Activated CD4-positive, alpha-beta T cell treated with anti-CD3 and anti-CD28 coated beads, Interleukin-2, amount 10 ng/mL, durations not matched to agents 24 days and 14 days (primary cell): Measurements from ENCODE around the gene SYNE3. TPM values are rescaled to one million over a fixed set of nuclear protein-coding genes. Genes with fewer than 3 reads are reported as not detected.

ENCODE experiments used
- DNase-seq: peaks from one replicate; pipeline ENCODE4 v3.0.0; 2022
- H3K27ac Mint-ChIP-seq: one replicate; pipeline ENCODE4 v1.8.0; 2022; ENCODE audit warnings: mild to moderate bottlenecking, mixed read lengths
- H3K27me3 Mint-ChIP-seq: one replicate; pipeline ENCODE4 v1.8.0; 2022; ENCODE audit warnings: mixed read lengths
- H3K36me3 Mint-ChIP-seq: one replicate; pipeline ENCODE4 v1.8.0; 2022; ENCODE audit warnings: low read depth, mild to moderate bottlenecking, mixed read lengths
- H3K4me1 Mint-ChIP-seq: one replicate; pipeline ENCODE4 v1.8.0; 2021; ENCODE audit warnings: mixed read lengths
- H3K4me3 Mint-ChIP-seq: one replicate; pipeline ENCODE4 v1.8.0; 2022; ENCODE audit warnings: mild to moderate bottlenecking, moderate library complexity, mixed read lengths
- H3K9me3 Mint-ChIP-seq: one replicate; pipeline ENCODE4 v1.8.0; 2021; ENCODE audit warnings: mixed read lengths
- intact Hi-C: fragments of 100-400 bp; cut with micrococcal nuclease; formaldehyde crosslinking; loops from one replicate; pipeline ENCODE4 v1.15.1; 2023
- total RNA-seq: library from RNA; stranded (reverse); gene quantifications from 2 replicates; pipeline ENCODE4 v1.2.3, GENCODE V29; 2022

Gene SYNE3
- total RNA-seq, 1 donor from 2014 or later = 46.3 TPM

GRCh38 chr14:95481391-95482022 is 34.9 kb downstream of the SYNE3 start:
- DNase-seq = no peak
- H3K4me1 Mint-ChIP-seq = peaks cover 43% of the 10 kb centered on the region
- no peak overlapping the region for H3K4me3 Mint-ChIP-seq
- peak overlapping the region; percentile 95 for H3K27ac Mint-ChIP-seq
- H3K36me3 Mint-ChIP-seq = peaks cover 30% of the 10 kb centered on the region
- no peaks in the 10 kb centered on the region for H3K9me3 Mint-ChIP-seq
- intact Hi-C loops = no loop called here
- no peaks in the 10 kb centered on the region for H3K27me3 Mint-ChIP-seq

GRCh38 chr14:95480887-95481226 is 35.6 kb downstream of the SYNE3 start:
- Mint-ChIP-seq H3K36me3 (peaks cover 34% of the 10 kb centered on the region), H3K4me3 (peak overlapping the region; percentile 38), H3K4me1 (peaks cover 40% of the 10 kb centered on the region), H3K27ac (peak overlapping the region; percentile 95), H3K9me3 (no peaks in the 10 kb centered on the region), H3K27me3 (no peaks in the 10 kb centered on the region)
- DNase-seq = no peak
- intact Hi-C loops = loop anchor here (1.0 kb wide), 2 partner anchors 14 to 42 kb away; no protein-coding TSS in a partner anchor

GRCh38 chr14:95480109-95480886 is 36.2 kb downstream of the SYNE3 start:
- peaks cover 35% of the 10 kb centered on the region for H3K4me1 Mint-ChIP-seq
- peak; percentile 79 for DNase-seq
- H3K4me3 Mint-ChIP-seq = peak overlapping the region; percentile 38
- H3K9me3 Mint-ChIP-seq = no peaks in the 10 kb centered on the region
- H3K36me3 Mint-ChIP-seq = peaks cover 30% of the 10 kb centered on the region
- no peaks in the 10 kb centered on the region for H3K27me3 Mint-ChIP-seq
- peak overlapping the region; percentile 95 for H3K27ac Mint-ChIP-seq
- intact Hi-C loops = loop anchor here (1.0 kb wide), 2 partner anchors 15 to 43 kb away; no protein-coding TSS in a partner anchor

GRCh38 chr14:95479494-95479893 is 37.0 kb downstream of the SYNE3 start:
- Mint-ChIP-seq H3K4me3 (peak overlapping the region; percentile 6), H3K36me3 (peaks cover 33% of the 10 kb centered on the region), H3K27ac (peak overlapping the region; percentile 95), H3K9me3 (no peaks in the 10 kb centered on the region), H3K27me3 (no peaks in the 10 kb centered on the region), H3K4me1 (peaks cover 33% of the 10 kb centered on the region)
- intact Hi-C loops = no loop called here
- DNase-seq = no peak

- H3K36me3 Mint-ChIP-seq = peaks cover 37% of the 10 kb centered on the region
- DNase-seq = no peak
- H3K9me3 Mint-ChIP-seq = no peaks in the 10 kb centered on the region
- no peak overlapping the region for H3K4me3 Mint-ChIP-seq
- H3K27ac Mint-ChIP-seq = peak overlapping the region; percentile 58
- no peaks in the 10 kb centered on the region for H3K27me3 Mint-ChIP-seq
- H3K4me1 Mint-ChIP-seq = peaks cover 30% of the 10 kb centered on the region
- intact Hi-C loops = no loop called here
Observed at GRCh38 chr14:95478818-95479217, 37.6 kb downstream of the SYNE3 start.

- Mint-ChIP-seq H3K27ac (peak overlapping the region; percentile 58), H3K36me3 (peaks cover 42% of the 10 kb centered on the region), H3K9me3 (no peaks in the 10 kb centered on the region), H3K4me1 (peaks cover 29% of the 10 kb centered on the region), H3K27me3 (no peaks in the 10 kb centered on the region), H3K4me3 (no peak overlapping the region)
- intact Hi-C loops = no loop called here
- no peak for DNase-seq
Observed at GRCh38 chr14:95478309-95478708, 38.1 kb downstream of the SYNE3 start.

- peaks cover 47% of the 10 kb centered on the region for H3K36me3 Mint-ChIP-seq
- H3K27me3 Mint-ChIP-seq = no peaks in the 10 kb centered on the region
- intact Hi-C loops = no loop called here
- peaks cover 27% of the 10 kb centered on the region for H3K4me1 Mint-ChIP-seq
- H3K27ac Mint-ChIP-seq = peak overlapping the region; percentile 51
- H3K9me3 Mint-ChIP-seq = no peaks in the 10 kb centered on the region
- no peak overlapping the region for H3K4me3 Mint-ChIP-seq
- DNase-seq = no peak
Observed at GRCh38 chr14:95477411-95478269, 38.8 kb downstream of the SYNE3 start.

- H3K4me1 Mint-ChIP-seq = peaks cover 25% of the 10 kb centered on the region
- no peaks in the 10 kb centered on the region for H3K9me3 Mint-ChIP-seq
- intact Hi-C loops = no loop called here
- H3K27ac Mint-ChIP-seq = no peak overlapping the region
- no peak overlapping the region for H3K4me3 Mint-ChIP-seq
- H3K36me3 Mint-ChIP-seq = peaks cover 52% of the 10 kb centered on the region
- no peak for DNase-seq
- no peaks in the 10 kb centered on the region for H3K27me3 Mint-ChIP-seq
Observed at GRCh38 chr14:95476747-95477146, 39.7 kb downstream of the SYNE3 start.

- Mint-ChIP-seq H3K9me3 (no peaks in the 10 kb centered on the region), H3K4me3 (no peak overlapping the region), H3K36me3 (peaks cover 58% of the 10 kb centered on the region), H3K4me1 (peaks cover 20% of the 10 kb centered on the region), H3K27me3 (no peaks in the 10 kb centered on the region), H3K27ac (no peak overlapping the region)
- intact Hi-C loops = no loop called here
- no peak for DNase-seq
Observed at GRCh38 chr14:95475540-95476240, 40.8 kb downstream of the SYNE3 start.

GRCh38 chr14:95474941-95475340 is 41.5 kb downstream of the SYNE3 start:
- no peak for DNase-seq
- Mint-ChIP-seq H3K4me1 (peaks cover 15% of the 10 kb centered on the region), H3K36me3 (peaks cover 56% of the 10 kb centered on the region), H3K27me3 (no peaks in the 10 kb centered on the region), H3K9me3 (no peaks in the 10 kb centered on the region), H3K4me3 (no peak overlapping the region), H3K27ac (no peak overlapping the region)
- intact Hi-C loops = no loop called here

- H3K27me3 Mint-ChIP-seq = no peaks in the 10 kb centered on the region
- H3K36me3 Mint-ChIP-seq = peaks cover 56% of the 10 kb centered on the region
- peaks cover 13% of the 10 kb centered on the region for H3K4me1 Mint-ChIP-seq
- intact Hi-C loops = no loop called here
- no peak overlapping the region for H3K4me3 Mint-ChIP-seq
- H3K9me3 Mint-ChIP-seq = no peaks in the 10 kb centered on the region
- H3K27ac Mint-ChIP-seq = no peak overlapping the region
- DNase-seq = no peak
Observed at GRCh38 chr14:95474486-95474885, 42.0 kb downstream of the SYNE3 start.

GRCh38 chr14:95472819-95473251 is 43.6 kb downstream of the SYNE3 start:
- no peak for DNase-seq
- peaks cover 59% of the 10 kb centered on the region for H3K36me3 Mint-ChIP-seq
- no peak overlapping the region for H3K27ac Mint-ChIP-seq
- no peak overlapping the region for H3K4me3 Mint-ChIP-seq
- no peaks in the 10 kb centered on the region for H3K27me3 Mint-ChIP-seq
- H3K9me3 Mint-ChIP-seq = no peaks in the 10 kb centered on the region
- intact Hi-C loops = no loop called here
- H3K4me1 Mint-ChIP-seq = peaks cover 12% of the 10 kb centered on the region

GRCh38 chr14:95471476-95471875 is 45.0 kb downstream of the SYNE3 start:
- H3K4me3 Mint-ChIP-seq = no peak overlapping the region
- H3K9me3 Mint-ChIP-seq = no peaks in the 10 kb centered on the region
- DNase-seq = no peak
- intact Hi-C loops = no loop called here
- H3K36me3 Mint-ChIP-seq = peaks cover 55% of the 10 kb centered on the region
- H3K27me3 Mint-ChIP-seq = no peaks in the 10 kb centered on the region
- peaks cover 10% of the 10 kb centered on the region for H3K4me1 Mint-ChIP-seq
- no peak overlapping the region for H3K27ac Mint-ChIP-seq
